H9 (cell line): ENCODE results near the gene EPGN. TPM values are rescaled to one million over a fixed set of nuclear protein-coding genes. Genes with fewer than 3 reads are reported as not detected.

Experiments
- DNase-seq: peaks from one replicate; pipeline ENCODE4 v3.0.0-alpha.2; 2017
- H2AFZ ChIP-seq: one replicate; pipeline ENCODE4 v1.6.1; 2013; ENCODE audit warnings: mild to moderate bottlenecking, low read length, control low read depth, moderate library complexity
- H2AK5ac ChIP-seq: 2 replicates; pipeline ENCODE4 v1.6.1; 2013; ENCODE audit warnings: low read length, control low read depth, mixed read lengths; ENCODE audit not compliant: insufficient read length
- H2BK120ac ChIP-seq: one replicate; pipeline ENCODE4 v1.6.1; 2013; ENCODE audit warnings: low read depth, mild to moderate bottlenecking, low read length, control low read depth, inconsistent platforms; ENCODE audit not compliant: poor library complexity, severe bottlenecking
- H2BK12ac ChIP-seq: 2 replicates; pipeline ENCODE4 v1.6.1; 2013; ENCODE audit warnings: low read length, control low read depth, mixed read lengths, low read depth; ENCODE audit not compliant: insufficient read length
- H2BK15ac ChIP-seq: 2 replicates; pipeline ENCODE4 v1.6.1; 2013; ENCODE audit warnings: low read depth, low read length, control low read depth
- H2BK20ac ChIP-seq: one replicate; pipeline ENCODE4 v1.6.1; 2013; ENCODE audit warnings: low read depth, mild to moderate bottlenecking, low read length, control low read depth, inconsistent platforms; ENCODE audit not compliant: poor library complexity, severe bottlenecking
- H2BK5ac ChIP-seq: 2 replicates; pipeline ENCODE4 v1.6.1; 2013; ENCODE audit warnings: low read length, control low read depth, mixed read lengths; ENCODE audit not compliant: insufficient read length
- H3K14ac ChIP-seq: 2 replicates; pipeline ENCODE4 v1.6.1; 2013; ENCODE audit warnings: low read length, control low read depth; ENCODE audit not compliant: insufficient read depth
- H3K18ac ChIP-seq: 2 replicates; pipeline ENCODE4 v1.6.1; 2013; ENCODE audit warnings: low read depth, mild to moderate bottlenecking, mixed read lengths, low read length, control low read depth; ENCODE audit not compliant: insufficient read length
- H3K23ac ChIP-seq: 2 replicates; pipeline ENCODE4 v1.6.1; 2013; ENCODE audit warnings: low read length, control low read depth, mixed read lengths, low read depth; ENCODE audit not compliant: insufficient read length
- H3K23me2 ChIP-seq: 2 replicates; pipeline ENCODE4 v1.6.1; 2013; ENCODE audit warnings: low read depth, mild to moderate bottlenecking, mixed read lengths, low read length, control low read depth; ENCODE audit not compliant: insufficient read length, poor library complexity, severe bottlenecking
- H3K27ac ChIP-seq: 2 replicates; pipeline ENCODE4 v1.5.1; 2013; ENCODE audit warnings: low read length, control low read depth, mixed read lengths, low read depth; ENCODE audit not compliant: insufficient read length
- H3K27me3 ChIP-seq: 2 replicates; pipeline ENCODE4 v1.6.1; 2013; ENCODE audit warnings: low read length, control low read depth, inconsistent platforms; ENCODE audit not compliant: insufficient read depth
- H3K4ac ChIP-seq: 2 replicates; pipeline ENCODE4 v1.6.1; 2013; ENCODE audit warnings: low read depth, mild to moderate bottlenecking, control low read depth, inconsistent platforms, low read length, moderate library complexity
- H3K4me1 ChIP-seq: 2 replicates; pipeline ENCODE4 v1.6.1; 2013; ENCODE audit warnings: low read length, control low read depth, inconsistent platforms; ENCODE audit not compliant: insufficient read depth
- H3K4me2 ChIP-seq: 2 replicates; pipeline ENCODE4 v1.6.1; 2013; ENCODE audit warnings: low read length, control low read depth, mixed read lengths; ENCODE audit not compliant: insufficient read length, insufficient read depth
- H3K56ac ChIP-seq: 2 replicates; pipeline ENCODE4 v1.6.1; 2013; ENCODE audit warnings: low read depth, mild to moderate bottlenecking, mixed read lengths, low read length, control low read depth; ENCODE audit not compliant: insufficient read length
- H3K79me1 ChIP-seq: 2 replicates; pipeline ENCODE4 v1.6.1; 2013; ENCODE audit warnings: low read depth, mild to moderate bottlenecking, moderate library complexity, low read length, control low read depth, inconsistent platforms; ENCODE audit not compliant: insufficient read depth, poor library complexity, severe bottlenecking
- H3K79me2 ChIP-seq: 2 replicates; pipeline ENCODE4 v1.6.1; 2013; ENCODE audit warnings: low read length, control low read depth, inconsistent platforms; ENCODE audit not compliant: insufficient read depth
- H3K9ac ChIP-seq: 2 replicates; pipeline ENCODE4 v1.6.1; 2013; ENCODE audit warnings: low read length, control low read depth, mixed read lengths; ENCODE audit not compliant: insufficient read length; ENCODE audit errors: extremely low read depth
- H3K9me3 ChIP-seq: one replicate; pipeline ENCODE4 v1.6.1; 2013; ENCODE audit warnings: low read depth, low read length, inconsistent platforms; ENCODE audit not compliant: control insufficient read depth
- H3T11ph ChIP-seq: one replicate; pipeline ENCODE4 v1.6.1; 2013; ENCODE audit warnings: mild to moderate bottlenecking, low read length, control low read depth, inconsistent platforms
- H4K20me1 ChIP-seq: one replicate; pipeline ENCODE4 v1.6.1; 2013; ENCODE audit not compliant: control insufficient read depth, insufficient read length, insufficient read depth
- H4K5ac ChIP-seq: 2 replicates; pipeline ENCODE4 v1.6.1; 2013; ENCODE audit warnings: low read depth, mild to moderate bottlenecking, mixed read lengths, low read length, control low read depth; ENCODE audit not compliant: insufficient read length
- H4K8ac ChIP-seq: replicated peaks from 2 replicates; pipeline ENCODE4 v1.6.1; 2013; ENCODE audit warnings: low read length, control low read depth, mixed read lengths, low read depth; ENCODE audit not compliant: insufficient read length
- H4K91ac ChIP-seq: 2 replicates; pipeline ENCODE4 v1.6.1; 2013; ENCODE audit warnings: low read depth, mild to moderate bottlenecking, moderate library complexity, mixed read lengths, low read length, control low read depth; ENCODE audit not compliant: insufficient read length
- H3K27ac Mint-ChIP-seq, 3 experiments: 2 replicates in 2 of 3; 3 replicates in 1 of 3; pipeline ENCODE4 v1.8.0; 2020 to 2021; ENCODE audit warnings: mixed read lengths in 3 of 3, mild to moderate bottlenecking in 1 of 3, moderate library complexity in 1 of 3
- H3K27me3 Mint-ChIP-seq: 2 replicates; pipeline ENCODE4 v1.8.0; 2021; ENCODE audit warnings: low read depth, mild to moderate bottlenecking, moderate library complexity, mixed read lengths
- H3K36me3 Mint-ChIP-seq, 3 experiments: 2 replicates in 2 of 3; 3 replicates in 1 of 3; pipeline ENCODE4 v1.8.0; 2020 to 2021; ENCODE audit warnings: low read depth in 3 of 3, mixed read lengths in 3 of 3; ENCODE audit not compliant: insufficient read depth in 1 of 3
- H3K4me1 Mint-ChIP-seq, 2 experiments: 2 replicates each; pipeline ENCODE4 v1.8.0; 2020; ENCODE audit warnings: mixed read lengths in 2 of 2
- H3K4me3 Mint-ChIP-seq, 2 experiments: 2 replicates in 1 of 2; 3 replicates in 1 of 2; pipeline ENCODE4 v1.8.0; 2020 to 2021; ENCODE audit warnings: mild to moderate bottlenecking in 2 of 2, mixed read lengths in 2 of 2, moderate library complexity in 1 of 2
- H3K9me3 Mint-ChIP-seq, 2 experiments: 2 replicates in 1 of 2; 3 replicates in 1 of 2; pipeline ENCODE4 v1.8.0; 2020; ENCODE audit warnings: mild to moderate bottlenecking in 2 of 2, mixed read lengths in 2 of 2, moderate library complexity in 1 of 2
- CTCF ChIP-seq: fragments of 200-600 bp; sonication (generic); conservative IDR thresholded peaks from 3 replicates; pipeline ENCODE4 v1.8.0; 2021; ENCODE audit warnings: antibody characterized with exemption, mild to moderate bottlenecking
- WGBS: extraction: QIAGEN DNeasy Blood & Tissue Kit; methylation state at CpG from one replicate; pipeline ENCODE4 v1.1.7; 2013; ENCODE audit warnings: missing lambda C conversion rate, low lambda C conversion rate, mixed read lengths; ENCODE audit not compliant: insufficient read length; ENCODE audit errors: extremely low coverage; 5-methylcytosine and 5-hydroxymethylcytosine counted together
- total RNA-seq: library from RNA; stranded (reverse); gene quantifications from 2 replicates; pipeline ENCODE4 v1.2.1, GENCODE V29; 2021

The EPGN gene
- total RNA-seq, 1 experiment from 2014 or later, result not detected

- Histone ChIP-seq H3K4me2 (no peak overlapping the region), H3K4ac (no peak overlapping the region), H3K9ac (no peak overlapping the region), H3K23me2 (no peaks in the 10 kb centered on the region), H3K14ac (no peak overlapping the region), H3K4me1 (peaks cover 3% of the 10 kb centered on the region; the same call in 1 of the 2 replicates), H2AFZ (no peak overlapping the region), H3K56ac (no peak overlapping the region), H2BK15ac (no peak overlapping the region), H3K27me3 (no peaks in the 10 kb centered on the region), H2BK20ac (no peak overlapping the region), H3K23ac (no peak overlapping the region), H4K91ac (no peak overlapping the region), H4K20me1 (no peaks in the 10 kb centered on the region), H4K5ac (no peak overlapping the region), H2BK5ac (no peak overlapping the region), H3K79me2 (no peaks in the 10 kb centered on the region), H2BK12ac (no peak overlapping the region), H3K18ac (no peak overlapping the region), H2AK5ac (no peak overlapping the region), H2BK120ac (no peak overlapping the region), H3K79me1 (no peaks in the 10 kb centered on the region), H4K8ac (no peak overlapping the region), H3K27ac (no peak overlapping the region), H3K9me3 (no peaks in the 10 kb centered on the region), H3T11ph (no peak overlapping the region)
- TF ChIP-seq CTCF, result no peak
- H3K36me3 Mint-ChIP-seq, result no peaks in the 10 kb centered on the region
- peaks cover 19 to 21% of the 10 kb centered on the region in 2 experiments for H3K4me1 Mint-ChIP-seq
- H3K4me3 Mint-ChIP-seq, result no peak overlapping the region
- no peak overlapping the region; a peak in 1 of 7 replicates for H3K27ac Mint-ChIP-seq
- H3K9me3 Mint-ChIP-seq, result no peaks in the 10 kb centered on the region
- DNase-seq, result no peak
- no CpG with 5 or more reads among the region's 3 CpGs for WGBS
- no peaks in the 10 kb centered on the region for H3K27me3 Mint-ChIP-seq
These were observed 14.0 kb downstream of the EPGN start for GRCh38 chr4:74322301-74322700.
